M059J (cell line): ENCODE data around the gene CRYBG1. TPM values are rescaled to one million over a fixed set of nuclear protein-coding genes. Genes with fewer than 3 reads are reported as not detected.
A peak's percentile ranks its signal among the peaks of the same experiment; 100 is the strongest.
"Not testable (repeated sequence)": the region's sequence is repeated elsewhere in the genome, so short reads cannot be mapped to it uniquely, and the experiment has no call there.

Source experiments
- DNase-seq: peaks from one replicate; pipeline ENCODE4 v3.0.0-alpha.2; 2012; ENCODE audit warnings: low read depth
- total RNA-seq: library from RNA; depleted of rRNA; stranded (reverse); fragments of >200 nt; shearing (Covaris generic); gene quantifications from 2 replicates; pipeline ENCODE4 v1.2.3, GENCODE V29; 2014

CRYBG1 gene
- total RNA-seq, 1 experiment from 2014 or later, result 18.9 TPM

- no peak for DNase-seq
Observed at GRCh38 chr6:106502559-106502958, 142.0 kb downstream of the CRYBG1 start.

- DNase-seq, result no peak
Observed at GRCh38 chr6:106508277-106508676, 147.8 kb downstream of the CRYBG1 start.

GRCh38 chr6:106508834-106509233 lies 148.3 kb downstream of the CRYBG1 start:
- peak; percentile 45 for DNase-seq

GRCh38 chr6:106509420-106510089 lies 149.0 kb downstream of the CRYBG1 start:
- DNase-seq, result no peak

- DNase-seq, result peak; percentile 74
Observed at GRCh38 chr6:106510090-106510970, 149.8 kb downstream of the CRYBG1 start.

- DNase-seq, result peak; percentile 87
Observed at GRCh38 chr6:106511288-106512047, 151.0 kb downstream of the CRYBG1 start.

GRCh38 chr6:106512048-106512967 lies 151.8 kb downstream of the CRYBG1 start:
- DNase-seq, result peak; percentile 81

GRCh38 chr6:106512968-106513574 lies 152.6 kb downstream of the CRYBG1 start:
- no peak for DNase-seq

GRCh38 chr6:106513808-106514582 lies 153.5 kb downstream of the CRYBG1 start:
- DNase-seq, result peak; percentile 60

- DNase-seq, result no peak
Observed at GRCh38 chr6:106514583-106514885, 154.0 kb downstream of the CRYBG1 start.

GRCh38 chr6:106515582-106515981 lies 155.1 kb downstream of the CRYBG1 start:
- DNase-seq, result not testable (repeated sequence)

GRCh38 chr6:106516616-106517015 lies 156.1 kb downstream of the CRYBG1 start:
- DNase-seq, result no peak

GRCh38 chr6:106517706-106518105 lies 157.2 kb downstream of the CRYBG1 start:
- no peak for DNase-seq

- no peak for DNase-seq
Observed at GRCh38 chr6:106518748-106519147, 158.2 kb downstream of the CRYBG1 start.

GRCh38 chr6:106519460-106520394 lies 159.2 kb downstream of the CRYBG1 start:
- peak; percentile 99 for DNase-seq

- no peak for DNase-seq
Observed at GRCh38 chr6:106520711-106521401, 160.3 kb downstream of the CRYBG1 start.

- DNase-seq, result no peak
Observed at GRCh38 chr6:106522562-106523250, 162.2 kb downstream of the CRYBG1 start.
